ENCODE data around the gene MARCHF3.

GRCh38 chr5:127009784-127010183 lies 20.6 kb downstream of the MARCHF3 start:
- TF ChIP-seq CTCF (conservative IDR thresholded peaks at IDR 0.05; ENCODE audit: low read length) (no peak), EZH2phosphoT487 (IDR thresholded peaks at IDR 0.05; ENCODE audit: borderline replicate concordance) (no peak)

All from Loucy (cell line).